K562 (cell line): Measurements from ENCODE around the gene DEDD2. TPM values are rescaled to one million over a fixed set of nuclear protein-coding genes. Genes with fewer than 3 reads are reported as not detected.

Experiments
- ETV1 ChIP-seq: fragments of 450-650 bp; conservative IDR thresholded peaks from 2 replicates; pipeline ENCODE4 v1.6.1; 2016; ENCODE audit warnings: missing genetic modification characterization, control low read depth, low read depth, missing compliant biosample characterization
- MAZ ChIP-seq, 2 experiments: fragments of 450-650 bp in 1 of 2; sonication (generic) in 1 of 2; formaldehyde crosslinking; IDR thresholded peaks in 1 of 2; conservative IDR thresholded peaks in 1 of 2; 2 replicates each; pipeline versions ENCODE4 v1.4.0 to v1.5.0; 2020; ENCODE audit warnings: mild to moderate bottlenecking in 1 of 2, missing genetic modification reagents in 1 of 2
- UBTF ChIP-seq, 2 experiments: IDR thresholded peaks; 2 replicates each; pipeline ENCODE4 v1.6.1; 2012; ENCODE audit warnings: improper control_type of control experiment in 2 of 2, low read depth in 2 of 2, low read length in 2 of 2, borderline replicate concordance in 1 of 2
- ZKSCAN8 ChIP-seq: fragments of 200-800 bp; sonication (Bioruptor generic); IDR thresholded peaks from 2 replicates; pipeline ENCODE4 v1.6.1; 2016; ENCODE audit warnings: missing genetic modification characterization, missing compliant biosample characterization
- polyA plus RNA-seq, 8 experiments: library from polyadenylated mRNA; depleted of rRNA in 4 of 8; stranded (reverse) in 5 of 8; unstranded in 3 of 8; fragments of >200 nt; fragmentation: Nextera tagmentation in 2 of 8; fragmentation: Illumina TruSeq in 1 of 8; extraction: Ambion mirVana in 2 of 8; extraction: Trizol in 1 of 8; gene quantifications; 2 replicates each; pipeline versions ENCODE4 v1.2.1 to v1.2.3, GENCODE V29; 2011 to 2014; ENCODE audit warnings: inconsistent platforms in 1 of 8, missing spikeins in 1 of 8
- total RNA-seq, 7 experiments: library from RNA; depleted of rRNA in 6 of 7; stranded (reverse); fragments of >200 nt in 6 of 7; fragmentation: Illumina TruSeq in 2 of 7; extraction: Trizol in 2 of 7; gene quantifications; 2 replicates each; pipeline versions ENCODE4 v1.2.1 to v1.2.3, GENCODE V29; 2011 to 2021; ENCODE audit warnings: low replicate concordance in 1 of 7
- TF ChIP-seq, protein P1 (sequence below): fragments of 450-650 bp; formaldehyde crosslinking; IDR thresholded peaks from 2 replicates; pipeline ENCODE4 v1.4.0; 2020; ENCODE audit warnings: mild to moderate bottlenecking, moderate library complexity
- TF ChIP-seq, protein P2 (sequence below), 2 experiments: fragments of 450-650 bp; IDR thresholded peaks; 2 replicates each; pipeline ENCODE4 v1.6.1; 2016; ENCODE audit warnings: mild to moderate bottlenecking in 2 of 2, borderline replicate concordance in 1 of 2, low read depth in 1 of 2, moderate library complexity in 1 of 2
- TF ChIP-seq, protein P3 (sequence below): sonication (generic); formaldehyde crosslinking; IDR thresholded peaks from 2 replicates; pipeline ENCODE4 v1.8.0; 2022; ENCODE audit warnings: missing genetic modification reagents, mild to moderate bottlenecking, moderate library complexity, borderline replicate concordance
- TF ChIP-seq, protein P4 (sequence below): sonication (generic); formaldehyde crosslinking; IDR thresholded peaks from 2 replicates; pipeline ENCODE4 v1.8.0; 2022; ENCODE audit warnings: mild to moderate bottlenecking, missing genetic modification reagents

Gene DEDD2
- total and polyA plus RNA-seq, 9 of the 15 experiments (the other 6 are each of a cell fraction or from before 2014, with no cell fraction given) = 4.3 to 43.0 (median 29.2) TPM

DNA sequence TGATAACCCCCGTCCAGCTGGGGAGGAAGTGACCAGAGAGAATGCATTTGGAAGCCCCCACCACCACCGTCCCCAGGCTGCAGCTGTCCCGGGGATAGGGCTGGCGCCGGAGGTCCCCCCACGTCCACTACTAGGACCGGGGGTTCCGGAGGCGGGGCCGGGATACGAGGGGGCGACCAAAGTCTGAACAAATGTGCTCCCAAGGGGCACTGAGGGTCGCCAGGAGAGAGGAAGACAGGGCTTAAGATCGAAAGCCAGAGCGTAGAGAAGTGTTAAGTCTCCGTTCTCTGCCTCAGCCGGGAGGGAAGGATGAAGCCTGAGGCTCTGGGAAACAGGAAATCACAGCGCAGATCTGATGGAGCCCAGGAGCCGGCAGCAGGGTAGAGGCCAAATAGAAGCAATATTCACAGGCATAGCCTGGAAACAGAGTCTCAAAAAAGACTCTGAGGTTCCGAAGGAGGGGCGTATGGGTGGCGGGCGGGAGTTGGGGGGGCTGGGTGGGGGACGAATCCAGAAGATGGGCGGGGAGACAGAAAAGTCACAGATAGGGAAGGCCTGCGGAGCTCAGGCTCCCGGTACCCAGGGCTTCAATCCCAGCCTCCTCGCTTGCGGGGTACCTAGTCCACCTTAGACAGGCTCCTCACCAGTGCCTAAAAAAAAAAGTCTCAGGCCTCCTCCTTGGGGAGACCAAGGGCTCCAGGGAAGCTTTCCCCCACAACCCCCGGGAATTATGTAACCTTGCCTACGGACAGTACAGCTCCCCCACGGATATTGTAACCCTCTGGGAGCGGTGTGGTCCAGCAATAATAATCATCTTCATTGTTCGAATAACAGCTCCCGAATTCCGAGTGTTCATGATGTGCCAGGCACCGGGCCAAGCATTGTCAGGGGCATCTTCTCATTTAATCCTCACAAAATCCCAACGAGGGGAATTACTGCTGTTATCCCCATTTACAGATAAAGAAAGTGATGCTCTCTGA, 38.6 kb upstream of the DEDD2 start (continued):
- TF ChIP-seq, protein P1, sequence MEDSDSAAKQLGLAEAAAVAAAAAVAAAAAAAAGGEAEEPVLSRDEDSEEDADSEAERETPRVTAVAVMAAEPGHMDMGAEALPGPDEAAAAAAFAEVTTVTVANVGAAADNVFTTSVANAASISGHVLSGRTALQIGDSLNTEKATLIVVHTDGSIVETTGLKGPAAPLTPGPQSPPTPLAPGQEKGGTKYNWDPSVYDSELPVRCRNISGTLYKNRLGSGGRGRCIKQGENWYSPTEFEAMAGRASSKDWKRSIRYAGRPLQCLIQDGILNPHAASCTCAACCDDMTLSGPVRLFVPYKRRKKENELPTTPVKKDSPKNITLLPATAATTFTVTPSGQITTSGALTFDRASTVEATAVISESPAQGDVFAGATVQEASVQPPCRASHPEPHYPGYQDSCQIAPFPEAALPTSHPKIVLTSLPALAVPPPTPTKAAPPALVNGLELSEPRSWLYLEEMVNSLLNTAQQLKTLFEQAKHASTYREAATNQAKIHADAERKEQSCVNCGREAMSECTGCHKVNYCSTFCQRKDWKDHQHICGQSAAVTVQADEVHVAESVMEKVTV = no peak
- TF ChIP-seq, protein P2, sequence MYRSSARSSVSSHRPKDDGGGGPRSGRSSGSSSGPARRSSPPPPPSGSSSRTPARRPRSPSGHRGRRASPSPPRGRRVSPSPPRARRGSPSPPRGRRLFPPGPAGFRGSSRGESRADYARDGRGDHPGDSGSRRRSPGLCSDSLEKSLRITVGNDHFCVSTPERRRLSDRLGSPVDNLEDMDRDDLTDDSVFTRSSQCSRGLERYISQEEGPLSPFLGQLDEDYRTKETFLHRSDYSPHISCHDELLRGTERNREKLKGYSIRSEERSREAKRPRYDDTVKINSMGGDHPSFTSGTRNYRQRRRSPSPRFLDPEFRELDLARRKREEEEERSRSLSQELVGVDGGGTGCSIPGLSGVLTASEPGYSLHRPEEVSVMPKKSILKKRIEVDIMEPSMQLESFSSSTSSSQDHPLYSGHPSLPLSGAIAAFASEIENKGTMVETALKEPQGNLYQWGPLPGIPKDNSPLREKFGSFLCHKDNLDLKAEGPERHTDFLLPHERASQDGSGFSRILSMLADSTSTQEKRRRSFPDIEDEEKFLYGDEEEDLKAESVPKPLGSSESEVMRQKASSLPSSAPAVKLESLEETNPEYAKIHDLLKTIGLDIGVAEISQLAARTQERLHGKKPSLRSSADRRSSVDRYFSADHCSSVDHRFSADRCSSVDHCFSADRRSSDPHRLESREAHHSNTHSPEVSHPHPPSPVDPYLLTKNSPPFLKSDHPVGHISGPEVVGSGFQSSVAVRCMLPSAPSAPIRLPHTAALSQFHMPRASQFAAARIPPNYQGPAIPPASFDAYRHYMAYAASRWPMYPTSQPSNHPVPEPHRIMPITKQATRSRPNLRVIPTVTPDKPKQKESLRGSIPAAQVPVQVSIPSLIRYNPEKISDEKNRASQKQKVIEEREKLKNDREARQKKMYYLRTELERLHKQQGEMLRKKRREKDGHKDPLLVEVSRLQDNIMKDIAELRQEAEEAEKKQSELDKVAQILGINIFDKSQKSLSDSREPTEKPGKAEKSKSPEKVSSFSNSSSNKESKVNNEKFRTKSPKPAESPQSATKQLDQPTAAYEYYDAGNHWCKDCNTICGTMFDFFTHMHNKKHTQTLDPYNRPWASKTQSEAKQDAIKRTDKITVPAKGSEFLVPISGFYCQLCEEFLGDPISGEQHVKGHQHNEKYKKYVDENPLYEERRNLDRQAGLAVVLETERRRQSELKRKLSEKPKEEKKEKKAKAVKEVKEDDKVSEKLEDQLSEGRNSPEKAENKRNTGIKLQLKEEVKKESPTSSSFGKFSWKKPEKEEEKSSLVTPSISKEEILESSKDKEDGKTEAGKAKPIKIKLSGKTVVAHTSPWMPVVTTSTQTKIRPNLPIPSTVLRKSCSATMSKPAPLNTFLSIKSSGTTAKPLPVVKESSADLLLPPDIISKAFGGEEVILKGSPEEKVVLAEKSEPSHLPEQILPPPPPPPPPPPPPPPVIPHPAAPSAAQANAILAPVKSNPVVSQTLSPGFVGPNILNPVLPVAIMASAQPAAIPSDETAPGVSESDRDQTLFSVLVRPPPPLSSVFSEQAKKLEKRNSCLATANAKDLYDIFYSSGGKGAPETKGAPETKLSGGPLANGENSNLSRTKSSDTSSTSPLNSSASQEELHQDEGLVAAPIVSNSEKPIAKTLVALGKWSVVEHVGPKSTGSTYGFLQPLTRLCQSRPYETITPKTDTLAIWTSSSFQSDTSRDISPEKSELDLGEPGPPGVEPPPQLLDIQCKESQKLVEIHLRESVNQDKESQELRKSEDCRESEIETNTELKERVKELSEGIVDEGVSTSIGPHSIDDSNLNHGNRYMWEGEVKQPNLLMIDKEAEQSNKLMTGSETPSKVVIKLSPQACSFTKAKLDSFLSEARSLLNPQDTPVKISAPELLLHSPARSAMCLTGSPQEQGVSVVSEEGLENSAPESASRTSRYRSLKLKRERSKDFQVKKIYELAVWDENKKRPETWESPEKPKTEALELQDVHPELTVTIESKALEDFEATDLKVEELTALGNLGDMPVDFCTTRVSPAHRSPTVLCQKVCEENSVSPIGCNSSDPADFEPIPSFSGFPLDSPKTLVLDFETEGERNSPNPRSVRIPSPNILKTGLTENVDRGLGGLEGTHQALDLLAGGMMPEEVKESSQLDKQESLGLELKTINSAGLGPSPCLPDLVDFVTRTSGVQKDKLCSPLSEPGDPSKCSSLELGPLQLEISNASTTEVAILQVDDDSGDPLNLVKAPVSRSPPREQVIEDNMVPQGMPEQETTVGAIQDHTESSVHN (IDR thresholded peaks at IDR 0.05; ENCODE audit: borderline replicate concordance in 1 of 2, low read depth in 1 of 2) = no peak
- TF ChIP-seq, protein P3, sequence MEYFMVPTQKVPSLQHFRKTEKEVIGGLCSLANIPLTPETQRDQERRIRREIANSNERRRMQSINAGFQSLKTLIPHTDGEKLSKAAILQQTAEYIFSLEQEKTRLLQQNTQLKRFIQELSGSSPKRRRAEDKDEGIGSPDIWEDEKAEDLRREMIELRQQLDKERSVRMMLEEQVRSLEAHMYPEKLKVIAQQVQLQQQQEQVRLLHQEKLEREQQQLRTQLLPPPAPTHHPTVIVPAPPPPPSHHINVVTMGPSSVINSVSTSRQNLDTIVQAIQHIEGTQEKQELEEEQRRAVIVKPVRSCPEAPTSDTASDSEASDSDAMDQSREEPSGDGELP = peak; percentile 42; the same call in 1 of the 2 replicates
- TF ChIP-seq, protein P4, sequence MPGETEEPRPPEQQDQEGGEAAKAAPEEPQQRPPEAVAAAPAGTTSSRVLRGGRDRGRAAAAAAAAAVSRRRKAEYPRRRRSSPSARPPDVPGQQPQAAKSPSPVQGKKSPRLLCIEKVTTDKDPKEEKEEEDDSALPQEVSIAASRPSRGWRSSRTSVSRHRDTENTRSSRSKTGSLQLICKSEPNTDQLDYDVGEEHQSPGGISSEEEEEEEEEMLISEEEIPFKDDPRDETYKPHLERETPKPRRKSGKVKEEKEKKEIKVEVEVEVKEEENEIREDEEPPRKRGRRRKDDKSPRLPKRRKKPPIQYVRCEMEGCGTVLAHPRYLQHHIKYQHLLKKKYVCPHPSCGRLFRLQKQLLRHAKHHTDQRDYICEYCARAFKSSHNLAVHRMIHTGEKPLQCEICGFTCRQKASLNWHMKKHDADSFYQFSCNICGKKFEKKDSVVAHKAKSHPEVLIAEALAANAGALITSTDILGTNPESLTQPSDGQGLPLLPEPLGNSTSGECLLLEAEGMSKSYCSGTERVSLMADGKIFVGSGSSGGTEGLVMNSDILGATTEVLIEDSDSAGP (CRISPR knock-in tag) = 0 out of 2 replicates have a peak, but pooled peaks have one; percentile 15
- TF ChIP-seq ZKSCAN8 = no peak
- TF ChIP-seq MAZ (CRISPR knock-in tag; conservative IDR thresholded peaks at IDR 0.05 in 1 of 2, IDR thresholded peaks at IDR 0.05 in 1 of 2) = no peak
- no peak for TF ChIP-seq ETV1 (tag)
- TF ChIP-seq UBTF (IDR thresholded peaks at IDR 0.05; ENCODE audit: borderline replicate concordance in 1 of 2, low read depth in 2 of 2, low read length in 2 of 2) = peak in 1 of 2 experiments; percentile 70; a peak in 1 of 4 replicates
